ENCODE data around the gene IL1RN. TPM values are rescaled to one million over a fixed set of nuclear protein-coding genes. Genes with fewer than 3 reads are reported as not detected.

The IL1RN gene
- total and polyA plus RNA-seq, 2 of the 8 experiments (the other 6 are each of a cell fraction or from before 2014, with no cell fraction given), result not detected

DNA sequence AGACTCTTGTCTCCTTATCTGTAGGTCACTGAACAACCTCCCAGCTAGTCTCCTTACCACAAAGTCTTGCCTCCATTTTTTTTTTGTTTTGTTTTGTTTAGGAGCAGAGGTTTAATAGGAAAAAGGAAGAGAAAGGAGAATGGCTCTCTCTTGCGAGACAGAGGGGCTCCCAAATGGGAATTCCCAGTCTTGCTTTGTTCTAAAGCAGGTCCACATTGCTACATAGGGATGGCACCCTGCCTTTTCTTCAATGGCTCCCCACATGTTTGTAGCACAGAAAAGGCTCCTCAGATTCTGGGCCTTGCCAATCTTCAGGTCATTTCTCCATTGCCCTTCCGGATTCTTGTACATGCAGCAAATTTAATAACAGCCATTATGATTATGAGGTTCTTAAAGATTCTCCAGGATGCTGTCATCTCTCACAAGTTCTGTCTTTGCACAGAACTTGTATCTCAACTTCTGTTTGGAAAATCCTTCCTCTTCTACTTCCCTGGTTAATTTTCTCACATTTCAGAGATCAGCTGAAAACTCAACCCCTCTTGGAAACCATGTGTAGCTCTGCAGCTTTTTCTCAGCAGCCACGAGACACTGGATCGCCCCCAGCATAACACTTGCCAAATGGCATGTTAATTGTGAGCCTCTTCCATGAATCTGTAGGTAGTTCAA, 36.0 kb upstream of the IL1RN start:
- TF ChIP-seq RBBP5 (IDR thresholded peaks at IDR 0.05; ENCODE audit: borderline replicate concordance, low read depth, low read length), result no peak
- TF ChIP-seq, protein P1, sequence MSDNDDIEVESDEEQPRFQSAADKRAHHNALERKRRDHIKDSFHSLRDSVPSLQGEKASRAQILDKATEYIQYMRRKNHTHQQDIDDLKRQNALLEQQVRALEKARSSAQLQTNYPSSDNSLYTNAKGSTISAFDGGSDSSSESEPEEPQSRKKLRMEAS (IDR thresholded peaks at IDR 0.05), result no peak
- Histone ChIP-seq H2AK5ac (ENCODE audit: low read depth, low read length) (no peak overlapping the region), H4K5ac (ENCODE audit: insufficient read length, low read depth, low read length) (no peak overlapping the region), H4K91ac (replicated peaks; ENCODE audit: insufficient read length, low read length) (no peak overlapping the region), H3K4me1 (replicated peaks in 1 of 4; ENCODE audit: control insufficient read depth in 3 of 4, insufficient read depth in 4 of 4, low read length in 3 of 4) (no peaks in the 10 kb centered on the region), H3K79me1 (ENCODE audit: low read depth, low read length) (no peaks in the 10 kb centered on the region), H3K4ac (replicated peaks; ENCODE audit: insufficient read length, low read depth, low read length) (no peak overlapping the region), H4K20me1 (replicated peaks in 1 of 2; ENCODE audit: control insufficient read depth in 1 of 2, insufficient read depth in 2 of 2, low read length in 2 of 2) (no peaks in the 10 kb centered on the region), H2BK5ac (ENCODE audit: low read depth, low read length) (no peak overlapping the region), H3K4me2 (ENCODE audit: insufficient read depth in 1 of 2, low read depth in 2 of 2, low read length in 2 of 2) (no peak overlapping the region), H4K8ac (ENCODE audit: extremely low read depth, insufficient read depth, low read length) (no peak overlapping the region), H2AFZ (ENCODE audit: low read length) (no peak overlapping the region), H3K56ac (replicated peaks; ENCODE audit: insufficient read length, low read depth, low read length) (no peak overlapping the region), H3K9ac (replicated peaks in 1 of 4; ENCODE audit: extremely low read depth in 1 of 4, low read depth in 3 of 4, low read length in 3 of 4) (no peak overlapping the region), H2BK120ac (replicated peaks; ENCODE audit: low read depth, low read length) (no peak overlapping the region), H2BK12ac (ENCODE audit: low read depth, low read length) (no peak overlapping the region), H3K9me3 (ENCODE audit: insufficient read depth in 2 of 2, low read depth in 1 of 2, low read length in 1 of 2) (no peaks in the 10 kb centered on the region; a peak in 1 of 4 replicates), H3K14ac (ENCODE audit: insufficient read length) (no peak overlapping the region), H3K27me3 (replicated peaks in 1 of 4; ENCODE audit: control insufficient read depth in 3 of 4, extremely low read depth in 1 of 4, insufficient read depth in 3 of 4, low read length in 3 of 4) (no peaks in the 10 kb centered on the region), H3K18ac (ENCODE audit: extremely low read depth, low read length) (no peak overlapping the region), H3K36me3 (ENCODE audit: control insufficient read depth in 2 of 4, insufficient read depth in 4 of 4, low read length in 3 of 4) (no peaks in the 10 kb centered on the region), H3K27ac (ENCODE audit: low read depth, low read length) (no peak overlapping the region), H2BK20ac (ENCODE audit: low read length) (no peak overlapping the region), H3K23ac (ENCODE audit: insufficient read length) (no peak overlapping the region), H3K23me2 (ENCODE audit: low read depth, low read length) (no peaks in the 10 kb centered on the region), H3K4me3 (ENCODE audit: extremely low read depth in 1 of 4, insufficient read depth in 2 of 4, low read depth in 3 of 4, low read length in 4 of 4) (no peak overlapping the region), H3K79me2 (ENCODE audit: control insufficient read depth in 1 of 2, insufficient read depth in 2 of 2, low read length in 2 of 2) (no peaks in the 10 kb centered on the region), H2BK15ac (ENCODE audit: low read length) (no peak overlapping the region)
- WGBS, 2 experiments (ENCODE audit: extremely low coverage in 1 of 2, insufficient coverage in 1 of 2, insufficient read length in 1 of 2, insufficient replicate concordance in 2 of 2, low coverage in 1 of 2, low lambda C conversion rate in 2 of 2, missing lambda C conversion rate in 1 of 2), result 66% methylated on average over 4 of the region's 4 CpGs; no CpG with 5 or more reads in 1 of the 2 experiments
- DNase-seq (ENCODE audit: low read depth in 1 of 2, low spot score in 2 of 2) (no peak), FAIRE-seq (no peak)
- CTCF ChIA-PET (ENCODE audit: partially characterized antibody), result interaction anchor here (0.6 to 2.1 kb wide), 3 partner anchors 11 to 64 kb away, joined by 3 to 15 read pairs (median 3); no protein-coding TSS in a partner anchor
- POLR2A ChIA-PET (ENCODE audit: partially characterized antibody), result no interaction called here

Measured in H1 (cell line).